K562 (cell line): Measurements from ENCODE around the gene SCYL1. TPM values are rescaled to one million over a fixed set of nuclear protein-coding genes. Genes with fewer than 3 reads are reported as not detected.

Experiments used
- CAMTA2 ChIP-seq: fragments of 250-450 bp; sonication (Bioruptor Pico); conservative IDR thresholded peaks from 2 replicates; pipeline ENCODE4 v1.5.1; 2022
- FIP1L1 ChIP-seq: fragments of 200-400 bp; formaldehyde crosslinking; IDR thresholded peaks from 2 replicates; pipeline ENCODE4 v1.6.1; 2018; ENCODE audit warnings: mild to moderate bottlenecking, low read depth, low read length; ENCODE audit not compliant: poor library complexity, severe bottlenecking
- HDAC1 ChIP-seq, 2 experiments: fragments of 450-650 bp; IDR thresholded peaks; 2 replicates each; pipeline ENCODE4 v1.6.1; 2016 to 2017; ENCODE audit warnings: inconsistent platforms in 1 of 2, mild to moderate bottlenecking in 1 of 2, moderate library complexity in 1 of 2
- NFE2 ChIP-seq: IDR thresholded peaks from 2 replicates; pipeline ENCODE4 v1.6.1; 2014; ENCODE audit warnings: antibody characterized with exemption, low read depth
- SMARCB1 ChIP-seq: IDR thresholded peaks from 2 replicates; pipeline ENCODE4 v1.6.1; 2011; ENCODE audit warnings: improper control_type of control experiment, low read depth; ENCODE audit not compliant: insufficient read length
- SUPT5H ChIP-seq: fragments of 450-650 bp; IDR thresholded peaks from 2 replicates; pipeline ENCODE4 v1.6.1; 2016
- TCF3 ChIP-seq: sonication (generic); formaldehyde crosslinking; IDR thresholded peaks from 2 replicates; pipeline ENCODE4 v1.4.0; 2020; ENCODE audit warnings: mild to moderate bottlenecking, missing genetic modification reagents
- ZNF263 ChIP-seq: sonication (generic); formaldehyde crosslinking; IDR thresholded peaks from 2 replicates; pipeline ENCODE4 v1.8.0; 2022; ENCODE audit warnings: mild to moderate bottlenecking, missing genetic modification reagents, borderline replicate concordance
- ZZZ3 ChIP-seq: fragments of 450-650 bp; IDR thresholded peaks from 2 replicates; pipeline ENCODE4 v1.6.1; 2016; ENCODE audit warnings: antibody characterized with exemption, mild to moderate bottlenecking, moderate library complexity
- polyA plus RNA-seq, 8 experiments: library from polyadenylated mRNA; depleted of rRNA in 4 of 8; stranded (reverse) in 5 of 8; unstranded in 3 of 8; fragments of >200 nt; fragmentation: Nextera tagmentation in 2 of 8; fragmentation: Illumina TruSeq in 1 of 8; extraction: Ambion mirVana in 2 of 8; extraction: Trizol in 1 of 8; gene quantifications; 2 replicates each; pipeline versions ENCODE4 v1.2.1 to v1.2.3, GENCODE V29; 2011 to 2014; ENCODE audit warnings: inconsistent platforms in 1 of 8, missing spikeins in 1 of 8
- total RNA-seq, 7 experiments: library from RNA; depleted of rRNA in 6 of 7; stranded (reverse); fragments of >200 nt in 6 of 7; fragmentation: Illumina TruSeq in 2 of 7; extraction: Trizol in 2 of 7; gene quantifications; 2 replicates each; pipeline versions ENCODE4 v1.2.1 to v1.2.3, GENCODE V29; 2011 to 2021; ENCODE audit warnings: low replicate concordance in 1 of 7
- TF ChIP-seq, protein P1 (sequence below): fragments of 450-650 bp; IDR thresholded peaks from 2 replicates; pipeline ENCODE4 v1.6.1; 2016; ENCODE audit warnings: antibody characterized with exemption
- TF ChIP-seq, protein P2 (sequence below), 2 experiments: fragments of 450-650 bp in 1 of 2; IDR thresholded peaks; 2 replicates each; pipeline ENCODE4 v1.6.1; 2011 to 2017; ENCODE audit warnings: low read depth in 2 of 2, antibody characterized with exemption in 1 of 2, borderline replicate concordance in 1 of 2, low read length in 1 of 2, mild to moderate bottlenecking in 1 of 2, mixed read lengths in 1 of 2; ENCODE audit not compliant: control insufficient read depth in 1 of 2
- TF ChIP-seq, protein P3 (sequence below), 2 experiments: fragments of 150-350 bp in 1 of 2; IDR thresholded peaks; 2 replicates each; pipeline ENCODE4 v1.6.1; 2012 to 2016; ENCODE audit warnings: low read depth in 2 of 2, low read length in 2 of 2, mild to moderate bottlenecking in 1 of 2, moderate library complexity in 1 of 2
- TF ChIP-seq, protein P4 (sequence below): sonication (generic); formaldehyde crosslinking; IDR thresholded peaks from 2 replicates; pipeline ENCODE4 v1.8.1; 2023; ENCODE audit warnings: mild to moderate bottlenecking, missing genetic modification reagents
- TF ChIP-seq, protein P5 (sequence below): fragments of 450-650 bp; IDR thresholded peaks from 2 replicates; pipeline ENCODE4 v1.7.1; 2018; ENCODE audit warnings: mild to moderate bottlenecking, low read depth; ENCODE audit not compliant: partially characterized antibody

Gene SCYL1
- total and polyA plus RNA-seq, 9 of the 15 experiments (the other 6 are each of a cell fraction or from before 2014, with no cell fraction given), result 1.9 to 145 (median 57.6) TPM

DNA sequence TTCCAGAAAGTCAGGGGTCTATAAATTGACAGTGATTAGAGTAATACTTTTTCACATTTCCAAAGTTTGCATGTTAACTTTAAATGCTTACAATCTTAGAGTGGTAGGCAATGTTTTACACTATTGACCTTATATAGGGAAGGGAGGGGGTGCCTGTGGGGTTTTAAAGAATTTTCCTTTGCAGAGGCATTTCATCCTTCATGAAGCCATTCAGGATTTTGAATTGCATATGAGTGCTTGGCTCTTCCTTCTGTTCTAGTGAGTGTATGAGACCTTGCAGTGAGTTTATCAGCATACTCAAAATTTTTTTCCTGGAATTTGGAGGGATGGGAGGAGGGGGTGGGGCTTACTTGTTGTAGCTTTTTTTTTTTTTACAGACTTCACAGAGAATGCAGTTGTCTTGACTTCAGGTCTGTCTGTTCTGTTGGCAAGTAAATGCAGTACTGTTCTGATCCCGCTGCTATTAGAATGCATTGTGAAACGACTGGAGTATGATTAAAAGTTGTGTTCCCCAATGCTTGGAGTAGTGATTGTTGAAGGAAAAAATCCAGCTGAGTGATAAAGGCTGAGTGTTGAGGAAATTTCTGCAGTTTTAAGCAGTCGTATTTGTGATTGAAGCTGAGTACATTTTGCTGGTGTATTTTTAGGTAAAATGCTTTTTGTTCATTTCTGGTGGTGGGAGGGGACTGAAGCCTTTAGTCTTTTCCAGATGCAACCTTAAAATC is 20.8 kb upstream of the SCYL1 start (continued):
- TF ChIP-seq, protein P1, sequence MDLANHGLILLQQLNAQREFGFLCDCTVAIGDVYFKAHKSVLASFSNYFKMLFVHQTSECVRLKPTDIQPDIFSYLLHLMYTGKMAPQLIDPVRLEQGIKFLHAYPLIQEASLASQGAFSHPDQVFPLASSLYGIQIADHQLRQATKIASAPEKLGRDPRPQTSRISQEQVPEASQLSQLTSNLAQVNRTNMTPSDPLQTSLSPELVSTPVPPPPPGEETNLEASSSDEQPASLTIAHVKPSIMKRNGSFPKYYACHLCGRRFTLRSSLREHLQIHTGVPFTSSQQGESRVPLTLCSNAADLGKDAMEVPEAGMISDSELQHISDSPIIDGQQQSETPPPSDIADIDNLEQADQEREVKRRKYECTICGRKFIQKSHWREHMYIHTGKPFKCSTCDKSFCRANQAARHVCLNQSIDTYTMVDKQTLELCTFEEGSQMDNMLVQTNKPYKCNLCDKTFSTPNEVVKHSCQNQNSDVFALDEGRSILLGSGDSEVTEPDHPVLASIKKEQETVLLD, result no peak
- TF ChIP-seq FIP1L1 (peak; percentile 75), ZZZ3 (no peak), SUPT5H (peak; percentile 95), SMARCB1 (no peak), ZNF263 (CRISPR knock-in tag) (no peak; the same call in 1 of the 2 replicates), CAMTA2 (CRISPR knock-in tag) (peak; percentile 90), HDAC1 (IDR thresholded peaks at IDR 0.05) (0 out of 4 replicates have a peak, but pooled peaks of 1 of the 2 experiments have one; percentile 8), NFE2 (no peak), TCF3 (CRISPR knock-in tag) (no peak)
- TF ChIP-seq, protein P2, sequence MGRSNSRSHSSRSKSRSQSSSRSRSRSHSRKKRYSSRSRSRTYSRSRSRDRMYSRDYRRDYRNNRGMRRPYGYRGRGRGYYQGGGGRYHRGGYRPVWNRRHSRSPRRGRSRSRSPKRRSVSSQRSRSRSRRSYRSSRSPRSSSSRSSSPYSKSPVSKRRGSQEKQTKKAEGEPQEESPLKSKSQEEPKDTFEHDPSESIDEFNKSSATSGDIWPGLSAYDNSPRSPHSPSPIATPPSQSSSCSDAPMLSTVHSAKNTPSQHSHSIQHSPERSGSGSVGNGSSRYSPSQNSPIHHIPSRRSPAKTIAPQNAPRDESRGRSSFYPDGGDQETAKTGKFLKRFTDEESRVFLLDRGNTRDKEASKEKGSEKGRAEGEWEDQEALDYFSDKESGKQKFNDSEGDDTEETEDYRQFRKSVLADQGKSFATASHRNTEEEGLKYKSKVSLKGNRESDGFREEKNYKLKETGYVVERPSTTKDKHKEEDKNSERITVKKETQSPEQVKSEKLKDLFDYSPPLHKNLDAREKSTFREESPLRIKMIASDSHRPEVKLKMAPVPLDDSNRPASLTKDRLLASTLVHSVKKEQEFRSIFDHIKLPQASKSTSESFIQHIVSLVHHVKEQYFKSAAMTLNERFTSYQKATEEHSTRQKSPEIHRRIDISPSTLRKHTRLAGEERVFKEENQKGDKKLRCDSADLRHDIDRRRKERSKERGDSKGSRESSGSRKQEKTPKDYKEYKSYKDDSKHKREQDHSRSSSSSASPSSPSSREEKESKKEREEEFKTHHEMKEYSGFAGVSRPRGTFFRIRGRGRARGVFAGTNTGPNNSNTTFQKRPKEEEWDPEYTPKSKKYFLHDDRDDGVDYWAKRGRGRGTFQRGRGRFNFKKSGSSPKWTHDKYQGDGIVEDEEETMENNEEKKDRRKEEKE (IDR thresholded peaks at IDR 0.05; ENCODE audit: borderline replicate concordance in 1 of 2, control insufficient read depth in 1 of 2, low read depth in 2 of 2, low read length in 1 of 2), result peak; percentile 81 to 88
- TF ChIP-seq, protein P3, sequence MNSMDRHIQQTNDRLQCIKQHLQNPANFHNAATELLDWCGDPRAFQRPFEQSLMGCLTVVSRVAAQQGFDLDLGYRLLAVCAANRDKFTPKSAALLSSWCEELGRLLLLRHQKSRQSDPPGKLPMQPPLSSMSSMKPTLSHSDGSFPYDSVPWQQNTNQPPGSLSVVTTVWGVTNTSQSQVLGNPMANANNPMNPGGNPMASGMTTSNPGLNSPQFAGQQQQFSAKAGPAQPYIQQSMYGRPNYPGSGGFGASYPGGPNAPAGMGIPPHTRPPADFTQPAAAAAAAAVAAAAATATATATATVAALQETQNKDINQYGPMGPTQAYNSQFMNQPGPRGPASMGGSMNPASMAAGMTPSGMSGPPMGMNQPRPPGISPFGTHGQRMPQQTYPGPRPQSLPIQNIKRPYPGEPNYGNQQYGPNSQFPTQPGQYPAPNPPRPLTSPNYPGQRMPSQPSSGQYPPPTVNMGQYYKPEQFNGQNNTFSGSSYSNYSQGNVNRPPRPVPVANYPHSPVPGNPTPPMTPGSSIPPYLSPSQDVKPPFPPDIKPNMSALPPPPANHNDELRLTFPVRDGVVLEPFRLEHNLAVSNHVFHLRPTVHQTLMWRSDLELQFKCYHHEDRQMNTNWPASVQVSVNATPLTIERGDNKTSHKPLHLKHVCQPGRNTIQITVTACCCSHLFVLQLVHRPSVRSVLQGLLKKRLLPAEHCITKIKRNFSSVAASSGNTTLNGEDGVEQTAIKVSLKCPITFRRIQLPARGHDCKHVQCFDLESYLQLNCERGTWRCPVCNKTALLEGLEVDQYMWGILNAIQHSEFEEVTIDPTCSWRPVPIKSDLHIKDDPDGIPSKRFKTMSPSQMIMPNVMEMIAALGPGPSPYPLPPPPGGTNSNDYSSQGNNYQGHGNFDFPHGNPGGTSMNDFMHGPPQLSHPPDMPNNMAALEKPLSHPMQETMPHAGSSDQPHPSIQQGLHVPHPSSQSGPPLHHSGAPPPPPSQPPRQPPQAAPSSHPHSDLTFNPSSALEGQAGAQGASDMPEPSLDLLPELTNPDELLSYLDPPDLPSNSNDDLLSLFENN (IDR thresholded peaks at IDR 0.05; ENCODE audit: low read depth in 2 of 2, low read length in 2 of 2), result no peak; a peak in 1 of 4 replicates
- TF ChIP-seq, protein P4, sequence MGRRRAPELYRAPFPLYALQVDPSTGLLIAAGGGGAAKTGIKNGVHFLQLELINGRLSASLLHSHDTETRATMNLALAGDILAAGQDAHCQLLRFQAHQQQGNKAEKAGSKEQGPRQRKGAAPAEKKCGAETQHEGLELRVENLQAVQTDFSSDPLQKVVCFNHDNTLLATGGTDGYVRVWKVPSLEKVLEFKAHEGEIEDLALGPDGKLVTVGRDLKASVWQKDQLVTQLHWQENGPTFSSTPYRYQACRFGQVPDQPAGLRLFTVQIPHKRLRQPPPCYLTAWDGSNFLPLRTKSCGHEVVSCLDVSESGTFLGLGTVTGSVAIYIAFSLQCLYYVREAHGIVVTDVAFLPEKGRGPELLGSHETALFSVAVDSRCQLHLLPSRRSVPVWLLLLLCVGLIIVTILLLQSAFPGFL (CRISPR knock-in tag), result no peak
- TF ChIP-seq, protein P5, sequence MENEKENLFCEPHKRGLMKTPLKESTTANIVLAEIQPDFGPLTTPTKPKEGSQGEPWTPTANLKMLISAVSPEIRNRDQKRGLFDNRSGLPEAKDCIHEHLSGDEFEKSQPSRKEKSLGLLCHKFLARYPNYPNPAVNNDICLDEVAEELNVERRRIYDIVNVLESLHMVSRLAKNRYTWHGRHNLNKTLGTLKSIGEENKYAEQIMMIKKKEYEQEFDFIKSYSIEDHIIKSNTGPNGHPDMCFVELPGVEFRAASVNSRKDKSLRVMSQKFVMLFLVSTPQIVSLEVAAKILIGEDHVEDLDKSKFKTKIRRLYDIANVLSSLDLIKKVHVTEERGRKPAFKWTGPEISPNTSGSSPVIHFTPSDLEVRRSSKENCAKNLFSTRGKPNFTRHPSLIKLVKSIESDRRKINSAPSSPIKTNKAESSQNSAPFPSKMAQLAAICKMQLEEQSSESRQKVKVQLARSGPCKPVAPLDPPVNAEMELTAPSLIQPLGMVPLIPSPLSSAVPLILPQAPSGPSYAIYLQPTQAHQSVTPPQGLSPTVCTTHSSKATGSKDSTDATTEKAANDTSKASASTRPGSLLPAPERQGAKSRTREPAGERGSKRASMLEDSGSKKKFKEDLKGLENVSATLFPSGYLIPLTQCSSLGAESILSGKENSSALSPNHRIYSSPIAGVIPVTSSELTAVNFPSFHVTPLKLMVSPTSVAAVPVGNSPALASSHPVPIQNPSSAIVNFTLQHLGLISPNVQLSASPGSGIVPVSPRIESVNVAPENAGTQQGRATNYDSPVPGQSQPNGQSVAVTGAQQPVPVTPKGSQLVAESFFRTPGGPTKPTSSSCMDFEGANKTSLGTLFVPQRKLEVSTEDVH, result no peak
